ENCODE measurements around the gene NOP10. TPM values are rescaled to one million over a fixed set of nuclear protein-coding genes. Genes with fewer than 3 reads are reported as not detected.

Gene NOP10
- total RNA-seq, 2 donors from 2014 or later: 193 to 207 TPM

GRCh38 chr15:34337557-34338306 is 5.2 kb downstream of the NOP10 start, which contains the start of gene SLC12A6:
SLC12A6 (minus strand) TSS chr15:34337781; CDS start chr15:34336680, 1,101 bp downstream.
- Histone ChIP-seq H3K27ac (ENCODE audit: low read depth, low read length) (peak within 1 kb of the TSS; percentile 83), H3K4me1 (ENCODE audit: control insufficient read depth, insufficient read depth, low read length) (peaks cover 2% of the 10 kb centered on the region), H3K4me3 (ENCODE audit: low read length) (peak within 1 kb of the TSS; percentile 94), H3K9ac (ENCODE audit: extremely low read depth, low read length, poor library complexity, severe bottlenecking) (peak within 1 kb of the TSS; percentile 69), H3K27me3 (ENCODE audit: control insufficient read depth, insufficient read depth, low read length, poor library complexity, severe bottlenecking) (no peaks in the 10 kb centered on the region), H3K36me3 (ENCODE audit: control insufficient read depth, insufficient read depth, low read length) (peaks cover 30% of the 10 kb centered on the region), H3K9me3 (ENCODE audit: control insufficient read depth, low read length) (no peaks in the 10 kb centered on the region)
- H3K36me3 Mint-ChIP-seq (ENCODE audit: low read depth): peaks cover 28% of the 10 kb centered on the region
- peak within 1 kb of the TSS; percentile 75 for H3K27ac Mint-ChIP-seq
- peak; percentile 94 for DNase-seq
- peaks cover 4% of the 10 kb centered on the region for H3K27me3 Mint-ChIP-seq (ENCODE audit: insufficient read depth)
- no peaks in the 10 kb centered on the region for H3K9me3 Mint-ChIP-seq
- TF ChIP-seq, protein P1, sequence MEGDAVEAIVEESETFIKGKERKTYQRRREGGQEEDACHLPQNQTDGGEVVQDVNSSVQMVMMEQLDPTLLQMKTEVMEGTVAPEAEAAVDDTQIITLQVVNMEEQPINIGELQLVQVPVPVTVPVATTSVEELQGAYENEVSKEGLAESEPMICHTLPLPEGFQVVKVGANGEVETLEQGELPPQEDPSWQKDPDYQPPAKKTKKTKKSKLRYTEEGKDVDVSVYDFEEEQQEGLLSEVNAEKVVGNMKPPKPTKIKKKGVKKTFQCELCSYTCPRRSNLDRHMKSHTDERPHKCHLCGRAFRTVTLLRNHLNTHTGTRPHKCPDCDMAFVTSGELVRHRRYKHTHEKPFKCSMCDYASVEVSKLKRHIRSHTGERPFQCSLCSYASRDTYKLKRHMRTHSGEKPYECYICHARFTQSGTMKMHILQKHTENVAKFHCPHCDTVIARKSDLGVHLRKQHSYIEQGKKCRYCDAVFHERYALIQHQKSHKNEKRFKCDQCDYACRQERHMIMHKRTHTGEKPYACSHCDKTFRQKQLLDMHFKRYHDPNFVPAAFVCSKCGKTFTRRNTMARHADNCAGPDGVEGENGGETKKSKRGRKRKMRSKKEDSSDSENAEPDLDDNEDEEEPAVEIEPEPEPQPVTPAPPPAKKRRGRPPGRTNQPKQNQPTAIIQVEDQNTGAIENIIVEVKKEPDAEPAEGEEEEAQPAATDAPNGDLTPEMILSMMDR (conservative IDR thresholded peaks at IDR 0.05): no peak
- peak within 1 kb of the TSS; percentile 72 for H3K4me3 Mint-ChIP-seq
- 0% methylated on average over 25 to 78 of the region's 78 CpGs for WGBS, 2 experiments (ENCODE audit: insufficient coverage in 1 of 2, insufficient read length in 1 of 2)
- peaks cover 10% of the 10 kb centered on the region for H3K4me1 Mint-ChIP-seq

- peak overlapping the region; percentile 72 for H3K4me3 Mint-ChIP-seq
- Histone ChIP-seq H3K27ac (ENCODE audit: low read depth, low read length) (peak overlapping the region; percentile 83), H3K4me1 (ENCODE audit: control insufficient read depth, insufficient read depth, low read length) (peaks cover 2% of the 10 kb centered on the region), H3K36me3 (ENCODE audit: control insufficient read depth, insufficient read depth, low read length) (peaks cover 30% of the 10 kb centered on the region), H3K9ac (ENCODE audit: extremely low read depth, low read length, poor library complexity, severe bottlenecking) (peak overlapping the region; percentile 69), H3K27me3 (ENCODE audit: control insufficient read depth, insufficient read depth, low read length, poor library complexity, severe bottlenecking) (no peaks in the 10 kb centered on the region), H3K4me3 (ENCODE audit: low read length) (peak overlapping the region; percentile 94), H3K9me3 (ENCODE audit: control insufficient read depth, low read length) (no peaks in the 10 kb centered on the region)
- peaks cover 4% of the 10 kb centered on the region for H3K27me3 Mint-ChIP-seq (ENCODE audit: insufficient read depth)
- DNase-seq: no peak
- peaks cover 26% of the 10 kb centered on the region for H3K36me3 Mint-ChIP-seq (ENCODE audit: low read depth)
- no peaks in the 10 kb centered on the region for H3K9me3 Mint-ChIP-seq
- 1 to 8% methylated on average over 14 to 26 of the region's 26 CpGs for WGBS, 2 experiments (ENCODE audit: insufficient coverage in 1 of 2, insufficient read length in 1 of 2)
- peaks cover 10% of the 10 kb centered on the region for H3K4me1 Mint-ChIP-seq
- H3K27ac Mint-ChIP-seq: no peak overlapping the region
- TF ChIP-seq, protein P1 (conservative IDR thresholded peaks at IDR 0.05): no peak
These were observed 5.9 kb downstream of the NOP10 start for GRCh38 chr15:34336991-34337556.

GRCh38 chr15:34336231-34336990 is 6.5 kb downstream of the NOP10 start:
- Histone ChIP-seq H3K9me3 (ENCODE audit: control insufficient read depth, low read length) (no peaks in the 10 kb centered on the region), H3K4me3 (ENCODE audit: low read length) (peak overlapping the region; percentile 94), H3K27me3 (ENCODE audit: control insufficient read depth, insufficient read depth, low read length, poor library complexity, severe bottlenecking) (no peaks in the 10 kb centered on the region), H3K36me3 (ENCODE audit: control insufficient read depth, insufficient read depth, low read length) (peaks cover 24% of the 10 kb centered on the region), H3K27ac (ENCODE audit: low read depth, low read length) (no peak overlapping the region), H3K4me1 (ENCODE audit: control insufficient read depth, insufficient read depth, low read length) (peaks cover 2% of the 10 kb centered on the region), H3K9ac (ENCODE audit: extremely low read depth, low read length, poor library complexity, severe bottlenecking) (no peak overlapping the region)
- H3K4me3 Mint-ChIP-seq: peak overlapping the region; percentile 72
- peaks cover 8% of the 10 kb centered on the region for H3K4me1 Mint-ChIP-seq
- TF ChIP-seq, protein P1 (conservative IDR thresholded peaks at IDR 0.05): no peak
- H3K27ac Mint-ChIP-seq: no peak overlapping the region
- H3K27me3 Mint-ChIP-seq (ENCODE audit: insufficient read depth): peaks cover 4% of the 10 kb centered on the region
- H3K36me3 Mint-ChIP-seq (ENCODE audit: low read depth): peaks cover 20% of the 10 kb centered on the region
- H3K9me3 Mint-ChIP-seq: no peaks in the 10 kb centered on the region
- DNase-seq: no peak
- WGBS, 2 experiments (ENCODE audit: insufficient coverage in 1 of 2, insufficient read length in 1 of 2): 90 to 93% methylated on average over 10 to 15 of the region's 16 CpGs

All from endodermal cell (in vitro differentiated cells).